Left lobe of liver (tissue), 2 donors: ENCODE results near the gene TPCN2. TPM values are rescaled to one million over a fixed set of nuclear protein-coding genes. Genes with fewer than 3 reads are reported as not detected.
"Not testable (repeated sequence)": the region's sequence is repeated elsewhere in the genome, so short reads cannot be mapped to it uniquely, and the experiment has no call there.

ENCODE experiments used
- ATAC-seq: fragments of 200-7000 bp; cut with Tn5 transposase; one replicate; pipeline ENCODE4 v1.9.1; 2020; ENCODE audit warnings: mild to moderate bottlenecking, moderate library complexity
- DNase-seq: peaks from one replicate; pipeline ENCODE4 v3.0.0-alpha.2; 2020; ENCODE audit warnings: low spot score
- total RNA-seq: library from RNA; stranded (reverse); gene quantifications from one replicate; pipeline ENCODE4 v1.2.1, GENCODE V29; 2021
- donor health status: DM: no; HTN: no; CAD: no; lungs with moderate emphysema.
- donor health status: DM: no; HTN: yes; CAD: no.

TPCN2 gene
- 35.0 TPM for total RNA-seq

- ATAC-seq = peak; percentile 73
- DNase-seq = peak; percentile 95
Measured at GRCh38 chr11:69048694-69049489, at the start of gene TPCN2. TPCN2 (plus strand) TSS chr11:69048932; CDS start chr11:69048998, 66 bp downstream.

GRCh38 chr11:68999093-68999747 lies 49.5 kb upstream of the TPCN2 start:
- DNase-seq = peak; percentile 30
- ATAC-seq = no peak

GRCh38 chr11:68999748-69000355 lies 48.9 kb upstream of the TPCN2 start:
- peak; percentile 44 for DNase-seq

GRCh38 chr11:69000391-69000790 lies 48.3 kb upstream of the TPCN2 start:
- peak; percentile 35 for DNase-seq

More at GRCh38 chr11:68999748-69000355, 48.9 kb upstream of the TPCN2 start:
- ATAC-seq = not testable (repeated sequence)

GRCh38 chr11:69000831-69001242 lies 47.9 kb upstream of the TPCN2 start:
- ATAC-seq = peak; percentile 89
- peak; percentile 79 for DNase-seq

More at GRCh38 chr11:69000391-69000790, 48.3 kb upstream of the TPCN2 start:
- ATAC-seq = peak; percentile 7

GRCh38 chr11:69001243-69002081 lies 47.3 kb upstream of the TPCN2 start:
- ATAC-seq (peak; percentile 3), DNase-seq (peak; percentile 49)

- no peak for DNase-seq
- ATAC-seq = no peak
Measured at GRCh38 chr11:69002110-69002569, 46.6 kb upstream of the TPCN2 start.

- no peak for ATAC-seq
- DNase-seq = peak; percentile 43
Measured at GRCh38 chr11:69002570-69003231, 46.0 kb upstream of the TPCN2 start.

- ATAC-seq (no peak), DNase-seq (peak; percentile 38)
Measured at GRCh38 chr11:69003301-69003865, 45.3 kb upstream of the TPCN2 start.

- DNase-seq (peak; percentile 44), ATAC-seq (no peak)
Measured at GRCh38 chr11:69003866-69004367, 44.8 kb upstream of the TPCN2 start.

- DNase-seq (no peak), ATAC-seq (no peak)
Measured at GRCh38 chr11:69004411-69005182, 44.1 kb upstream of the TPCN2 start.

- DNase-seq (peak; percentile 42), ATAC-seq (no peak)
Measured at GRCh38 chr11:69005183-69005630, 43.5 kb upstream of the TPCN2 start.

- DNase-seq = peak; percentile 44
- ATAC-seq = no peak
Measured at GRCh38 chr11:69005631-69006368, 42.9 kb upstream of the TPCN2 start.

- no peak for DNase-seq
- ATAC-seq = no peak
Measured at GRCh38 chr11:69006816-69007215, 41.9 kb upstream of the TPCN2 start.

- ATAC-seq = peak; percentile 80
Measured at GRCh38 chr11:69007975-69008381, 40.8 kb upstream of the TPCN2 start.

GRCh38 chr11:69008737-69009440 lies 39.8 kb upstream of the TPCN2 start:
- peak; percentile 57 for ATAC-seq
- peak; percentile 74 for DNase-seq

More at GRCh38 chr11:69007975-69008381, 40.8 kb upstream of the TPCN2 start:
- DNase-seq = peak; percentile 94
